HCT116 (cell line): ENCODE data around the gene CRELD2. TPM values are rescaled to one million over a fixed set of nuclear protein-coding genes. Genes with fewer than 3 reads are reported as not detected.

ENCODE experiments used
- ATAC-seq: fragments of 200-7000 bp; cut with Tn5 transposase; 2 replicates; pipeline ENCODE4 v1.9.1; 2020; ENCODE audit warnings: mild to moderate bottlenecking, moderate library complexity
- BruUV-seq: library from RNA; stranded (reverse); fragments of 400-500 nt; replicated peaks from 2 replicates; lab custom pipeline; 2021; lab: Mats Ljungman, UMichigan
- CTCF ChIA-PET: fragments of 300-600 bp; sonication (Branson Sonifier 250); formaldehyde crosslinking; loops from one replicate; lab custom pipeline; 2021; ENCODE audit warnings: antibody characterized with exemption; lab: Charles Lee
- POLR2A ChIA-PET: fragments of 300-600, 350-600 bp; sonication (Branson Sonifier 250); formaldehyde crosslinking; loops from one replicate; lab custom pipeline; 2021; ENCODE audit warnings: antibody characterized with exemption; lab: Charles Lee
- RAD21 ChIA-PET, 2 experiments: fragments of 300-600 bp; sonication (Branson Sonifier 250); formaldehyde crosslinking; loops; one replicate each; lab custom pipeline; 2023; ENCODE audit warnings: low total read pairs in 2 of 2; ENCODE audit not compliant: uncharacterized antibody in 2 of 2, unreplicated experiment in 2 of 2, low non-redundant PET in 1 of 2; lab: Charles Lee
- DNase-seq: peaks from one replicate; pipeline ENCODE4 v3.0.0-alpha.2; 2010; ENCODE audit warnings: low read depth, low spot score
- H2AFZ ChIP-seq: fragments of 200-600 bp; shearing (Covaris generic), sonication (generic); 2 replicates; pipeline ENCODE4 v1.6.1; 2017; ENCODE audit warnings: low read depth, mixed run types, mixed read lengths, antibody characterized with exemption, low read length; ENCODE audit not compliant: poor library complexity, severe bottlenecking
- H3K27ac ChIP-seq: 2 replicates; pipeline ENCODE4 v1.5.1; 2012; ENCODE audit warnings: low read depth, low read length
- H3K27me3 ChIP-seq: fragments of 200-600 bp; sonication (generic); 2 replicates; pipeline ENCODE4 v1.6.1; 2016; ENCODE audit warnings: mixed run types, low read length, mixed read lengths; ENCODE audit not compliant: insufficient read depth
- H3K36me3 ChIP-seq, 2 experiments: fragments of 200-500 bp in 1 of 2; fragments of 200-600 bp in 1 of 2; sonication (Bioruptor generic) in 1 of 2; sonication (generic) in 1 of 2; 2 replicates each; pipeline versions ENCODE4 v1.5.1 to v1.6.1; 2014 to 2016; ENCODE audit warnings: low read length in 2 of 2, inconsistent platforms in 1 of 2, mixed read lengths in 1 of 2, mixed run types in 1 of 2; ENCODE audit not compliant: insufficient read depth in 2 of 2, control insufficient read depth in 1 of 2
- H3K4me1 ChIP-seq, 2 experiments: fragments of 200-600 bp in 1 of 2; sonication (generic) in 1 of 2; 2 replicates each; pipeline versions ENCODE4 v1.5.1 to v1.6.1; 2012 to 2017; ENCODE audit warnings: low read length in 2 of 2, inconsistent platforms in 1 of 2, mild to moderate bottlenecking in 1 of 2, mixed read lengths in 1 of 2, mixed run types in 1 of 2, moderate library complexity in 1 of 2; ENCODE audit not compliant: insufficient read depth in 2 of 2, control insufficient read depth in 1 of 2
- H3K4me2 ChIP-seq: fragments of 200-600 bp; sonication (generic); 2 replicates; pipeline ENCODE4 v1.6.1; 2017; ENCODE audit warnings: mixed run types, low read length, mixed read lengths
- H3K4me3 ChIP-seq, 2 experiments: fragments of 200-600 bp in 1 of 2; sonication (generic) in 1 of 2; replicated peaks in 1 of 2; 2 replicates each; pipeline ENCODE4 v1.5.1; 2011 to 2016; ENCODE audit warnings: low read length in 2 of 2, control low read depth in 1 of 2, low read depth in 1 of 2, mild to moderate bottlenecking in 1 of 2, mixed read lengths in 1 of 2, mixed run types in 1 of 2
- H3K79me2 ChIP-seq: fragments of 200-600 bp; sonication (generic); 2 replicates; pipeline ENCODE4 v1.6.1; 2017; ENCODE audit warnings: mild to moderate bottlenecking, mixed run types, low read length, moderate library complexity, mixed read lengths; ENCODE audit not compliant: insufficient read depth
- H3K9ac ChIP-seq: fragments of 200-600 bp; sonication (generic); 2 replicates; pipeline ENCODE4 v1.6.1; 2016; ENCODE audit warnings: low read length, mixed read lengths
- H3K9me2 ChIP-seq: fragments of 200-600 bp; sonication (generic), shearing (Covaris generic); 2 replicates; pipeline ENCODE4 v1.6.1; 2017; ENCODE audit warnings: mixed run types, mild to moderate bottlenecking, moderate library complexity; ENCODE audit not compliant: insufficient read depth
- H3K9me3 ChIP-seq, 2 experiments: fragments of 200-500 bp in 1 of 2; fragments of 200-600 bp in 1 of 2; sonication (Bioruptor generic) in 1 of 2; sonication (generic) in 1 of 2; 2 replicates each; pipeline ENCODE4 v1.6.1; 2014 to 2017; ENCODE audit warnings: low read length in 2 of 2, mixed read lengths in 2 of 2, inconsistent platforms in 1 of 2, low read depth in 1 of 2, mild to moderate bottlenecking in 1 of 2, mixed run types in 1 of 2, moderate library complexity in 1 of 2; ENCODE audit not compliant: control insufficient read depth in 1 of 2, insufficient read depth in 1 of 2
- H4K20me1 ChIP-seq: fragments of 200-600 bp; sonication (generic), shearing (Covaris generic); 2 replicates; pipeline ENCODE4 v1.6.1; 2017; ENCODE audit warnings: mixed run types, mild to moderate bottlenecking, moderate library complexity; ENCODE audit not compliant: insufficient read depth
- CBX3 ChIP-seq: IDR thresholded peaks from 2 replicates; pipeline ENCODE4 v1.6.1; 2012; ENCODE audit warnings: low read depth
- CEBPB ChIP-seq: IDR thresholded peaks from 2 replicates; pipeline ENCODE4 v1.6.1; 2012; ENCODE audit warnings: low read depth
- EGR1 ChIP-seq: IDR thresholded peaks from 2 replicates; pipeline ENCODE4 v1.6.1; 2012; ENCODE audit warnings: low read depth
- ELF1 ChIP-seq: IDR thresholded peaks from 2 replicates; pipeline ENCODE4 v1.6.1; 2012; ENCODE audit warnings: low read depth, borderline replicate concordance
- EZH2 ChIP-seq: fragments of 200-600 bp; sonication (generic); IDR thresholded peaks from 2 replicates; pipeline ENCODE4 v1.6.1; 2017; ENCODE audit warnings: antibody characterized with exemption, mixed run types
- EZH2phosphoT487 ChIP-seq: fragments of 200-600 bp; IDR thresholded peaks from 2 replicates; pipeline ENCODE4 v1.6.1; 2018; ENCODE audit warnings: antibody characterized with exemption, borderline replicate concordance
- FOSL1 ChIP-seq: IDR thresholded peaks from 2 replicates; pipeline ENCODE4 v1.6.1; 2012; ENCODE audit warnings: low read depth
- JUND ChIP-seq: IDR thresholded peaks from 2 replicates; pipeline ENCODE4 v1.6.1; 2012
- POLR2A ChIP-seq: IDR thresholded peaks from 2 replicates; pipeline ENCODE4 v1.7.0; 2011; ENCODE audit warnings: borderline replicate concordance; ENCODE audit not compliant: insufficient read depth, insufficient read length; ENCODE audit errors: extremely low read depth
- POLR2AphosphoS5 ChIP-seq: IDR thresholded peaks from 2 replicates; pipeline ENCODE4 v1.6.1; 2011; ENCODE audit warnings: mild to moderate bottlenecking, low read depth, low read length, moderate library complexity
- SIN3A ChIP-seq: IDR thresholded peaks from 2 replicates; pipeline ENCODE4 v1.6.1; 2012; ENCODE audit warnings: low read depth
- SP1 ChIP-seq: IDR thresholded peaks from 2 replicates; pipeline ENCODE4 v1.6.1; 2012; ENCODE audit warnings: low read depth
- YY1 ChIP-seq: IDR thresholded peaks from 2 replicates; pipeline ENCODE4 v1.6.1; 2011; ENCODE audit warnings: low read length, low read depth, moderate library complexity, mild to moderate bottlenecking; ENCODE audit not compliant: insufficient replicate concordance; ENCODE audit errors: extremely low read depth
- ZFX ChIP-seq: fragments of 450-650 bp; IDR thresholded peaks from 2 replicates; pipeline ENCODE4 v1.6.1; 2017
- intact Hi-C: fragments of 100-400 bp; cut with micrococcal nuclease; formaldehyde crosslinking; loops from 2 replicates; pipeline ENCODE4 v1.10.0; 2022
- total RNA-seq: library from RNA; stranded (reverse); gene quantifications from one replicate; pipeline ENCODE4 v1.2.1, GENCODE V29; 2021; ENCODE audit not compliant: unreplicated experiment
- TF ChIP-seq, protein P1 (sequence below): IDR thresholded peaks from 2 replicates; pipeline ENCODE4 v1.6.1; 2012; ENCODE audit warnings: low read depth
- TF ChIP-seq, protein P2 (sequence below): IDR thresholded peaks from 2 replicates; pipeline ENCODE4 v1.6.1; 2012
- TF ChIP-seq, protein P3 (sequence below): IDR thresholded peaks from 2 replicates; pipeline ENCODE4 v1.6.1; 2012
- TF ChIP-seq, protein P4 (sequence below), 3 experiments: fragments of 200-600 bp in 1 of 3; sonication (generic) in 1 of 3; IDR thresholded peaks in 2 of 3; conservative IDR thresholded peaks in 1 of 3; 2 replicates each; pipeline ENCODE4 v1.5.1; 2012 to 2017; ENCODE audit warnings: low read depth in 2 of 3, low read length in 2 of 3, antibody characterized with exemption in 1 of 3, borderline replicate concordance in 1 of 3, control low read depth in 1 of 3, mild to moderate bottlenecking in 1 of 3, mixed read lengths in 1 of 3, mixed run types in 1 of 3, moderate library complexity in 1 of 3; ENCODE audit not compliant: insufficient read depth in 1 of 3
- TF ChIP-seq, protein P5 (sequence below): IDR thresholded peaks from 2 replicates; pipeline ENCODE4 v1.6.1; 2011; ENCODE audit warnings: mild to moderate bottlenecking, low read length, moderate library complexity; ENCODE audit not compliant: insufficient replicate concordance; ENCODE audit errors: extremely low read depth

Gene CRELD2
- total RNA-seq, 1 experiment from 2014 or later = 45.8 TPM

DNA sequence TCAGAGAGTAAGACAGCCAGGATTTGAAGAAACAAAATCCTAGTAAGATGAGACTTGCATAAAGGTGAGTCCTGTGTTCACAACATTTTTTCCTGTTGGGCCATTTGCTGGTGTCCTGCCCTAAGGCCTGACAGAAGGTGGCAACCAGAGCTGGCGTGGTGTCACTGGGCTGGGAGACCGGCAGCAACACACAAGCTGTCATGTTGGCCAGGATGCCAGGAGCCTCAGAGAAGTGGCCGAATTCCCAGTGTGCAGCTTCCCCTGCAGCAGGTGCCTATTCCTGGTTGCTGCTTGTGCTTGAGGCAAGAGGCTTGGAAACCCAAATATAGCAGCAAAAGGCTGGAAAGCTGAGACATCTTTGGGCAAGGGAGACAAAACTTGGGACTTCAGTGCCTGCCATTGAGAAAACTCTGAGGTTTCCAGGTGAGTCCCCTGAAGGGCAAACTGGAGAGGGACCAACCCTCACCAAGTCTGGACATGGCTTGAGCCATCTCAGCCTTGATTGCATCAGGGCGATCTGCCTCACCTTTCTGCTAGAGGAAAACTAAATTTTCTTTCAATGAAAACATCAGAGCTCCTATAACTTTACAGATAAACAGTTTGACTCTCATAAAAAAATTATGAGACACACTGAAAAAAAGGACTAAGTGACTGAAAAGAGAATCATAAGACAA is 26.1 kb upstream of the CRELD2 start (continued):
- TF ChIP-seq, protein P1, sequence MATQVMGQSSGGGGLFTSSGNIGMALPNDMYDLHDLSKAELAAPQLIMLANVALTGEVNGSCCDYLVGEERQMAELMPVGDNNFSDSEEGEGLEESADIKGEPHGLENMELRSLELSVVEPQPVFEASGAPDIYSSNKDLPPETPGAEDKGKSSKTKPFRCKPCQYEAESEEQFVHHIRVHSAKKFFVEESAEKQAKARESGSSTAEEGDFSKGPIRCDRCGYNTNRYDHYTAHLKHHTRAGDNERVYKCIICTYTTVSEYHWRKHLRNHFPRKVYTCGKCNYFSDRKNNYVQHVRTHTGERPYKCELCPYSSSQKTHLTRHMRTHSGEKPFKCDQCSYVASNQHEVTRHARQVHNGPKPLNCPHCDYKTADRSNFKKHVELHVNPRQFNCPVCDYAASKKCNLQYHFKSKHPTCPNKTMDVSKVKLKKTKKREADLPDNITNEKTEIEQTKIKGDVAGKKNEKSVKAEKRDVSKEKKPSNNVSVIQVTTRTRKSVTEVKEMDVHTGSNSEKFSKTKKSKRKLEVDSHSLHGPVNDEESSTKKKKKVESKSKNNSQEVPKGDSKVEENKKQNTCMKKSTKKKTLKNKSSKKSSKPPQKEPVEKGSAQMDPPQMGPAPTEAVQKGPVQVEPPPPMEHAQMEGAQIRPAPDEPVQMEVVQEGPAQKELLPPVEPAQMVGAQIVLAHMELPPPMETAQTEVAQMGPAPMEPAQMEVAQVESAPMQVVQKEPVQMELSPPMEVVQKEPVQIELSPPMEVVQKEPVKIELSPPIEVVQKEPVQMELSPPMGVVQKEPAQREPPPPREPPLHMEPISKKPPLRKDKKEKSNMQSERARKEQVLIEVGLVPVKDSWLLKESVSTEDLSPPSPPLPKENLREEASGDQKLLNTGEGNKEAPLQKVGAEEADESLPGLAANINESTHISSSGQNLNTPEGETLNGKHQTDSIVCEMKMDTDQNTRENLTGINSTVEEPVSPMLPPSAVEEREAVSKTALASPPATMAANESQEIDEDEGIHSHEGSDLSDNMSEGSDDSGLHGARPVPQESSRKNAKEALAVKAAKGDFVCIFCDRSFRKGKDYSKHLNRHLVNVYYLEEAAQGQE = no peak
- TF ChIP-seq YY1 (no peak), EZH2 (no peak), CBX3 (no peak), POLR2AphosphoS5 (no peak), SP1 (no peak), CEBPB (no peak), EGR1 (no peak), ELF1 (no peak)
- TF ChIP-seq, protein P2, sequence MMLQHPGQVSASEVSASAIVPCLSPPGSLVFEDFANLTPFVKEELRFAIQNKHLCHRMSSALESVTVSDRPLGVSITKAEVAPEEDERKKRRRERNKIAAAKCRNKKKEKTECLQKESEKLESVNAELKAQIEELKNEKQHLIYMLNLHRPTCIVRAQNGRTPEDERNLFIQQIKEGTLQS = no peak

DNA sequence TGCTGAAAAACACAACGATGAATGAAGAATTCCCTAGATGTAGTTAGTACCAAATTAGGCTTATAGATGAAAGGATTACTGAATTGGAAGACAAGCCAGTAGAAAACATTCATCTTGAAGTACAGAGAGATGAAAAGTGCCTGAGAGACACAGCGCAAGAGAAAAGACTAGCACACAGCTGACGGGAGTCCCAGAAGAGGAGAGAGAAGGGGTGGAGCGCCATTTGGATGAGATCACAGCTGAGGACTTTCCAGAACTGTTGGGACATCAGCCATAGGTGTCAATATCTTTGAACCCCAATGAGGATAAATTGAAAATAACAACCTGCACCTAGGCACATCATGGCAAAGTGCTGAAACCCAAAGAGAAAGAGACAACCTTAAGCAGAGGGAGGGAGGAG is 25.4 kb upstream of the CRELD2 start:
- peaks cover 12% of the 10 kb centered on the region for H3K79me2 ChIP-seq
- H3K4me1 ChIP-seq = no peaks in the 10 kb centered on the region
- peaks cover 0 to 8% of the 10 kb centered on the region in 2 experiments; a peak in 3 of 4 replicates for H3K9me3 ChIP-seq
- DNase-seq (no peak), ATAC-seq (no peak)
- H3K4me3 ChIP-seq = no peak overlapping the region
- no peaks in the 10 kb centered on the region for H4K20me1 ChIP-seq
- no peak overlapping the region for H2AFZ ChIP-seq
- H3K4me2 ChIP-seq = no peak overlapping the region
- no peak overlapping the region for H3K9ac ChIP-seq
- RAD21 ChIA-PET = no interaction called here
- POLR2A ChIA-PET = no interaction called here
- no TSS peak for BruUV-seq
- peaks cover 4 to 23% of the 10 kb centered on the region in 2 experiments for H3K36me3 ChIP-seq
- H3K27me3 ChIP-seq = no peaks in the 10 kb centered on the region
- CTCF ChIA-PET = no interaction called here
- intact Hi-C loops = no loop called here
- H3K27ac ChIP-seq = no peak overlapping the region
- no peaks in the 10 kb centered on the region for H3K9me2 ChIP-seq
- TF ChIP-seq ZFX (no peak), EZH2phosphoT487 (no peak), FOSL1 (no peak), EGR1 (no peak), CEBPB (no peak), JUND (no peak), CBX3 (no peak), SP1 (no peak), POLR2A (no peak), SIN3A (no peak)
- TF ChIP-seq, protein P3, sequence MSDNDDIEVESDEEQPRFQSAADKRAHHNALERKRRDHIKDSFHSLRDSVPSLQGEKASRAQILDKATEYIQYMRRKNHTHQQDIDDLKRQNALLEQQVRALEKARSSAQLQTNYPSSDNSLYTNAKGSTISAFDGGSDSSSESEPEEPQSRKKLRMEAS = no peak
- TF ChIP-seq, protein P4, sequence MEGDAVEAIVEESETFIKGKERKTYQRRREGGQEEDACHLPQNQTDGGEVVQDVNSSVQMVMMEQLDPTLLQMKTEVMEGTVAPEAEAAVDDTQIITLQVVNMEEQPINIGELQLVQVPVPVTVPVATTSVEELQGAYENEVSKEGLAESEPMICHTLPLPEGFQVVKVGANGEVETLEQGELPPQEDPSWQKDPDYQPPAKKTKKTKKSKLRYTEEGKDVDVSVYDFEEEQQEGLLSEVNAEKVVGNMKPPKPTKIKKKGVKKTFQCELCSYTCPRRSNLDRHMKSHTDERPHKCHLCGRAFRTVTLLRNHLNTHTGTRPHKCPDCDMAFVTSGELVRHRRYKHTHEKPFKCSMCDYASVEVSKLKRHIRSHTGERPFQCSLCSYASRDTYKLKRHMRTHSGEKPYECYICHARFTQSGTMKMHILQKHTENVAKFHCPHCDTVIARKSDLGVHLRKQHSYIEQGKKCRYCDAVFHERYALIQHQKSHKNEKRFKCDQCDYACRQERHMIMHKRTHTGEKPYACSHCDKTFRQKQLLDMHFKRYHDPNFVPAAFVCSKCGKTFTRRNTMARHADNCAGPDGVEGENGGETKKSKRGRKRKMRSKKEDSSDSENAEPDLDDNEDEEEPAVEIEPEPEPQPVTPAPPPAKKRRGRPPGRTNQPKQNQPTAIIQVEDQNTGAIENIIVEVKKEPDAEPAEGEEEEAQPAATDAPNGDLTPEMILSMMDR (IDR thresholded peaks at IDR 0.05 in 2 of 3, conservative IDR thresholded peaks at IDR 0.05 in 1 of 3; ENCODE audit: borderline replicate concordance in 1 of 3, insufficient read depth in 1 of 3, low read depth in 2 of 3, low read length in 2 of 3) = no peak
- TF ChIP-seq, protein P5, sequence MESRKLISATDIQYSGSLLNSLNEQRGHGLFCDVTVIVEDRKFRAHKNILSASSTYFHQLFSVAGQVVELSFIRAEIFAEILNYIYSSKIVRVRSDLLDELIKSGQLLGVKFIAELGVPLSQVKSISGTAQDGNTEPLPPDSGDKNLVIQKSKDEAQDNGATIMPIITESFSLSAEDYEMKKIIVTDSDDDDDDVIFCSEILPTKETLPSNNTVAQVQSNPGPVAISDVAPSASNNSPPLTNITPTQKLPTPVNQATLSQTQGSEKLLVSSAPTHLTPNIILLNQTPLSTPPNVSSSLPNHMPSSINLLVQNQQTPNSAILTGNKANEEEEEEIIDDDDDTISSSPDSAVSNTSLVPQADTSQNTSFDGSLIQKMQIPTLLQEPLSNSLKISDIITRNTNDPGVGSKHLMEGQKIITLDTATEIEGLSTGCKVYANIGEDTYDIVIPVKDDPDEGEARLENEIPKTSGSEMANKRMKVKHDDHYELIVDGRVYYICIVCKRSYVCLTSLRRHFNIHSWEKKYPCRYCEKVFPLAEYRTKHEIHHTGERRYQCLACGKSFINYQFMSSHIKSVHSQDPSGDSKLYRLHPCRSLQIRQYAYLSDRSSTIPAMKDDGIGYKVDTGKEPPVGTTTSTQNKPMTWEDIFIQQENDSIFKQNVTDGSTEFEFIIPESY = no peak
